Loucy (cell line): ENCODE measurements around the gene WASHC3.

Experiments used
- H2AFZ ChIP-seq: fragments of 200-600 bp; sonication (generic); 2 replicates; pipeline ENCODE4 v1.6.0; 2016; ENCODE audit warnings: antibody characterized with exemption, mild to moderate bottlenecking, low read length, moderate library complexity
- H3F3A ChIP-seq: fragments of 200-600 bp; 2 replicates; pipeline ENCODE4 v1.6.0; 2016; ENCODE audit warnings: antibody characterized with exemption, low read depth, mild to moderate bottlenecking
- H3K27me3 ChIP-seq: fragments of 200-600 bp; sonication (generic); 2 replicates; pipeline ENCODE4 v1.6.1; 2014; ENCODE audit warnings: low read length, mild to moderate bottlenecking; ENCODE audit not compliant: insufficient read depth, poor library complexity, severe bottlenecking
- H3K36me3 ChIP-seq: fragments of 200-600 bp; sonication (generic); 2 replicates; pipeline ENCODE4 v1.6.1; 2016; ENCODE audit warnings: low read length; ENCODE audit not compliant: insufficient read depth
- H3K4me1 ChIP-seq: fragments of 200-600 bp; sonication (generic); 2 replicates; pipeline ENCODE4 v1.5.1; 2014; ENCODE audit warnings: low read length, mild to moderate bottlenecking; ENCODE audit not compliant: insufficient read depth, poor library complexity, severe bottlenecking
- H3K4me2 ChIP-seq: fragments of 200-600 bp; sonication (generic); 2 replicates; pipeline ENCODE4 v1.6.0; 2014; ENCODE audit warnings: antibody characterized with exemption, low read length, low read depth, mild to moderate bottlenecking; ENCODE audit not compliant: poor library complexity, severe bottlenecking
- H3K4me3 ChIP-seq: fragments of 200-600 bp; sonication (generic); 2 replicates; pipeline ENCODE4 v1.5.1; 2014; ENCODE audit warnings: low read length, mild to moderate bottlenecking, mixed read lengths; ENCODE audit not compliant: poor library complexity, severe bottlenecking
- H3K79me2 ChIP-seq: fragments of 200-600 bp; sonication (generic); 2 replicates; pipeline ENCODE4 v1.6.1; 2014; ENCODE audit warnings: low read length; ENCODE audit not compliant: insufficient read depth
- H3K9ac ChIP-seq: fragments of 200-600 bp; sonication (generic); 2 replicates; pipeline ENCODE4 v1.6.0; 2014; ENCODE audit warnings: mild to moderate bottlenecking, low read depth, low read length, moderate library complexity; ENCODE audit not compliant: poor library complexity, severe bottlenecking
- H3K9me2 ChIP-seq: fragments of 200-600 bp; sonication (generic); replicated peaks from 2 replicates; pipeline ENCODE4 v1.6.1; 2016; ENCODE audit warnings: low read depth, low read length, mixed read lengths
- H3K9me3 ChIP-seq: fragments of 200-600 bp; sonication (generic); 2 replicates; pipeline ENCODE4 v1.6.1; 2014; ENCODE audit warnings: mild to moderate bottlenecking, antibody characterized with exemption, low read length, low read depth; ENCODE audit not compliant: insufficient read depth
- H4K20me1 ChIP-seq: fragments of 200-600 bp; sonication (generic); 2 replicates; pipeline ENCODE4 v1.6.0; 2014; ENCODE audit warnings: antibody characterized with exemption, low read length, mild to moderate bottlenecking; ENCODE audit not compliant: insufficient read depth, poor library complexity, severe bottlenecking
- CTCF ChIP-seq: fragments of 200-600 bp; sonication (generic); conservative IDR thresholded peaks from 2 replicates; pipeline ENCODE4 v1.5.1; 2014; ENCODE audit warnings: mild to moderate bottlenecking, antibody characterized with exemption, low read length
- EZH2phosphoT487 ChIP-seq: fragments of 200-600 bp; IDR thresholded peaks from 2 replicates; pipeline ENCODE4 v1.6.1; 2018; ENCODE audit warnings: antibody characterized with exemption, mild to moderate bottlenecking, moderate library complexity, borderline replicate concordance

WASHC3 gene

GRCh38 chr12:101992091-101992490 lies 69.7 kb downstream of the WASHC3 start:
- no peaks in the 10 kb centered on the region for H3K4me1 ChIP-seq
- no peaks in the 10 kb centered on the region for H3K9me2 ChIP-seq
- H2AFZ ChIP-seq = no peak overlapping the region
- H3F3A ChIP-seq = no peaks in the 10 kb centered on the region
- H3K4me2 ChIP-seq = no peak overlapping the region
- H3K4me3 ChIP-seq = no peak overlapping the region
- H4K20me1 ChIP-seq = no peaks in the 10 kb centered on the region
- no peaks in the 10 kb centered on the region for H3K79me2 ChIP-seq
- no peaks in the 10 kb centered on the region for H3K36me3 ChIP-seq
- no peak for TF ChIP-seq CTCF
- TF ChIP-seq EZH2phosphoT487 = no peak
- no peaks in the 10 kb centered on the region for H3K9me3 ChIP-seq
- H3K27me3 ChIP-seq = peaks cover 5% of the 10 kb centered on the region
- H3K9ac ChIP-seq = no peak overlapping the region

- H3K27me3 ChIP-seq = no peaks in the 10 kb centered on the region
- TF ChIP-seq CTCF (no peak), EZH2phosphoT487 (no peak)
- no peak overlapping the region for H3K4me3 ChIP-seq
- H3K36me3 ChIP-seq = no peaks in the 10 kb centered on the region
- no peaks in the 10 kb centered on the region for H3K79me2 ChIP-seq
- no peak overlapping the region for H3K9ac ChIP-seq
- no peaks in the 10 kb centered on the region for H4K20me1 ChIP-seq
- H3F3A ChIP-seq = no peaks in the 10 kb centered on the region
- H3K9me3 ChIP-seq = no peaks in the 10 kb centered on the region
- H3K4me1 ChIP-seq = no peaks in the 10 kb centered on the region
- no peak overlapping the region for H3K4me2 ChIP-seq
- no peaks in the 10 kb centered on the region for H3K9me2 ChIP-seq
- H2AFZ ChIP-seq = no peak overlapping the region
Observed at GRCh38 chr12:101982307-101982706, 79.5 kb downstream of the WASHC3 start.

GRCh38 chr12:101981868-101982267 lies 79.9 kb downstream of the WASHC3 start:
- Histone ChIP-seq H3K4me2 (no peak overlapping the region), H3K4me1 (no peaks in the 10 kb centered on the region), H3K79me2 (no peaks in the 10 kb centered on the region), H3K9me3 (no peaks in the 10 kb centered on the region), H3K9me2 (no peaks in the 10 kb centered on the region), H3K4me3 (no peak overlapping the region), H3K27me3 (no peaks in the 10 kb centered on the region), H4K20me1 (no peaks in the 10 kb centered on the region), H2AFZ (no peak overlapping the region), H3K36me3 (no peaks in the 10 kb centered on the region), H3F3A (no peaks in the 10 kb centered on the region), H3K9ac (no peak overlapping the region)
- TF ChIP-seq EZH2phosphoT487 = no peak
- TF ChIP-seq CTCF = no peak
